NCI-H2171 treated with DMSO at 0.1 percent for 48 hours (cell line): Measurements from ENCODE around the gene LRRFIP1.
A peak's percentile ranks its signal among the peaks of the same experiment; 100 is the strongest.
"Not testable (repeated sequence)": the region's sequence is repeated elsewhere in the genome, so short reads cannot be mapped to it uniquely, and the experiment has no call there.

Experiments used
- DNase-seq: peaks from one replicate; lab custom pipeline; 2025; lab: John Stamatoyannopoulos, UW

LRRFIP1 gene, protein sequence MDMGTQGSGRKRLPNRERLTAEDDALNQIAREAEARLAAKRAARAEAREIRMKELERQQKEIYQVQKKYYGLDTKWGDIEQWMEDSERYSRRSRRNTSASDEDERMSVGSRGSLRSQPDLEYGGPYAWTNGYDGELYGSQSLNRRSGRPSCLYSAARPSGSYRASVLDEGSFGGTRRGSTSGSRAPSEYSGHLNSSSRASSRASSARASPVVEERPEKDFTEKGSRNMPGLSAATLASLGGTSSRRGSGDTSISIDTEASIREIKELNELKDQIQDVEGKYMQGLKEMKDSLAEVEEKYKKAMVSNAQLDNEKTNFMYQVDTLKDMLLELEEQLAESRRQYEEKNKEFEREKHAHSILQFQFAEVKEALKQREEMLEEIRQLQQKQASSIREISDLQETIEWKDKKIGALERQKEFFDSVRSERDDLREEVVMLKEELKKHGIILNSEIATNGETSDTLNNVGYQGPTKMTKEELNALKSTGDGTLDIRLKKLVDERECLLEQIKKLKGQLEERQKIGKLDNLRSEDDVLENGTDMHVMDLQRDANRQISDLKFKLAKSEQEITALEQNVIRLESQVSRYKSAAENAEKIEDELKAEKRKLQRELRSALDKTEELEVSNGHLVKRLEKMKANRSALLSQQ

DNA sequence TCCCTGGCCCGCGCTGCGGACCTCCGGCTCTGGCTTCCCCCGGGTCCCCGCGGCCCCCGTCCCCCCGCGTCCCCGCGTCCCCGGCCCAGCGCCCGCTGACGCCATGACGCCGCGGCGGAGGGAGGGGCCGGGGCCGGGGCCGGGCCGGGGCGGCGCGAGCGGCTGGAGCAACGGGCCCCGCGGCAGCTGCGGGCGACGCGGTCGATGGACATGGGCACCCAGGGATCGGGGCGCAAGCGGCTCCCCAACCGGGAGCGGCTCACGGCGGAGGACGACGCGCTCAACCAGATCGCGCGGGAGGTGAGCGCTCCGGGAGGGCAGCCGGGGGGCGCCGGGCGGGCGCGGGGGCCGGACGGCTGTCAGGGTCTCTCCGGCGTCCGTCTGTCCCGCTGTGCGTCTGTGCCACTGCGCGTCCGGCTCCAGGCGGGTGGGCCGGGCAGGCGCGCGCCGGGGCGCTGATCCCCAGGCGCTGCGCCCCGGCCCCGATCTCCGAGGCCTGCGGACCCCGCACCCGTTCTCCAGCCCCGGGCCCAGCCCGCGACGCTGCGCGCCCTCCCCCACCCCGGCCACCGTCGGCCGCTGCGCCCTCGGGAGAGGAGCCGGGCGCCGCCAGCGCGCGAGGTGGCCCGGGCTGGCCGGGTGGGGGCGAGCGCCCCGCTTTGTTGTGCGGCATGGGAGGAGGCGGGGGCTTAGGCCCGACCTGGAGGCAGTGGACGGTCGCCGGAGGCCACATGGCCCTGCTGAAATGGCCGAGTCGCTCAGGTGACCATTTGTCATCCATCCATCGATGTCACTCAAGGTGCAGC is at the start of gene LRRFIP1:
LRRFIP1 (plus strand) TSS at position 147 of the 806 bp plus-strand sequence; CDS start at position 205, 58 bp downstream.
- no peak for DNase-seq

GRCh38 chr2:237577956-237578870 is 49.2 kb upstream of the LRRFIP1 start:
- DNase-seq, result no peak

DNA sequence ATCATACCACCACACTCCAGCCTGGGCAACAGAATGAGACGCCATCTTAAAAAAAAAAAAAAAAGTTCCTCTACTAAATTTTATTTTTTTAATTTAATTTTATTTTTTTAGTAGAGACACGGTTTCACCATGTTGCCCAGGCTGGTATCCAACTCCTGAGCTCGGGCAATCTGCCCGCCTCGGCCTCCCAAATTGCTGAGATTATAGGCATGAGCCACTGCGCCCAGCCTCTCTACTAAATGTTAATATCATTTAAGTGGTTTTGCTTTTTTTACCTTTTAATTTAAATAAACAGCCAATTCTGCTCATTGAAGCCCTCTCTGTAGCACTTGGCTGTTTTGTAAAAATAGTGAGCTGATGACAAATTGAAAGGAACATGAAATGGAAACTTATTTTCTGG is 46.1 kb upstream of the LRRFIP1 start:
- DNase-seq, result no peak

DNA sequence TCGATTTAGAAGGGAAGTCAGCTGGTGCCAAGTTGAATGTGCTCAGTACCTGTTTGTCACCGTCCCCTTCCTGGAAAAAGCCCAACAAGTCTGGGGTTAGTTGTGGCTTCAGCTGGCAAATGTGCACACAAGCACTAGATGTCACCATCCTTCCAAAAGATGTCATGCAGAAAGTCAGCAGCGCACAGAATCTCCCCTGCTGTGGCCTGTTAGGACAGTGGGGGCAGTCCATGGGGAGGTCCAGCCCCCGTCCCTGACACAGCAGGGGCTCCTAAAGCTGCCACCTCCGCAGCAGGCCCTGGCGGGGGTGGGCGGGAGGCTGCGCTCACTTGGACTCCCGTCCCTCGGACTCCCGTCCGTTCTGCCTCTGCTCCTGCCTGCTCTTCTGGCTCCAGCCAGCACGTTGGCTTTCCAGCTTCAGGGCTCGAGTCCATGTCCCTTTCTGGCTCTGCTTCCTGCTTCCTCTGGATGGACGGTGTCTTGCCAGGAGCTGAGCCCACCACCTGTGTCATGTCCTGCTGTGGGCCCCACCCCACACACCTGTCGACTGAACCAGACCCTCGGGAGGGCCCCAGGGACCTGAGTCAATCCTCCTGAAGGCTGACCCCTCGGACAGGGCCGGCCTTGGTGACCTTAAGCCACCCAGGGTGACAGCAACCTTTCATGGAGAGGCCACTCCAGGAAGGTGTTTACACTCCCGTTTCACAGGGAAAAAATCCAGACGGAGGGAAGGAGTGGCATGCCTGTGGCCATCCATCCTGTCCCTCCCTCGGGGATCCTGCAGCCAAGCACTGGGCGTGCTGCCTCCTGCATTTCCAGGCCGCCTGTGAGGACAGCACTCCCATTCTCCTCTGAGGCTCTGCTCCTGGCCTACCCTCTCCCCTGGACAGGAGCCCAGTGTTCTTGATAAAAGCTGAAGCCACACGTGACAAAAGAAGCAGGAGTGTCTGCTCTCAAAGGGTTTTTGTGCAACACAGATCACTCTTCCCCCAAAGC is 45.3 kb upstream of the LRRFIP1 start:
- peak; percentile 19 for DNase-seq

GRCh38 chr2:237583385-237584295 is 43.7 kb upstream of the LRRFIP1 start:
- DNase-seq, result no peak

DNA sequence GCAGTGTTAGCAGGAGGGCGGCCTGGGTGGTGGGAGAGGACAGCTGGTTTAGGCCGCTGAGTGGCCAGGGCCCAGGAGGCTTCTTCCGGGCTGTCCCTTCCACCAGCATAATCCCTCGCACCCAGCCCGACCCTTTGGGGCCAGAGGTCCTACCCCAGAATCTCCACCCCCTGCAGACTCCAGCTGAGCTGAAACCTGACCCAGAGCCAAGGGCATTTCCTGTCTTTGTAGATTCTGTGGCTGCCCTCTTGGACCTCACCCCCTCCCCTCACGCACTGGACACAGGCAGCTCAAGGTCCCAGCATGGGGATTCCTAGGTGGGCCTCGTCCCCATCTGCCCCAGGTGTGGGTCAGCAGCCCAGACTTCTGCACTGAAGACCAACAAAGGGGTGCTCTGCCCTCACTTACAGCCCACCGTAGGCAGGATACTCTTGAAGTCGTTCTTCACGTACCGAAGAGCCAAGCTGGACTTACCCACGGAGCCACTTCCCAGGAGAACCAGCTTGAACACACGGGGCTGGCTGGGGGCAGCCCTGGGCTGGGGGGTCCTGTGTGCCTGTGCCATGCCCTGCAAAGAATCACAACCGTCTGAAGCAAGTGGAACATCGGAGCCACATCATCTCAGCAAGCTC is 41.7 kb upstream of the LRRFIP1 start:
- DNase-seq, result no peak

DNA sequence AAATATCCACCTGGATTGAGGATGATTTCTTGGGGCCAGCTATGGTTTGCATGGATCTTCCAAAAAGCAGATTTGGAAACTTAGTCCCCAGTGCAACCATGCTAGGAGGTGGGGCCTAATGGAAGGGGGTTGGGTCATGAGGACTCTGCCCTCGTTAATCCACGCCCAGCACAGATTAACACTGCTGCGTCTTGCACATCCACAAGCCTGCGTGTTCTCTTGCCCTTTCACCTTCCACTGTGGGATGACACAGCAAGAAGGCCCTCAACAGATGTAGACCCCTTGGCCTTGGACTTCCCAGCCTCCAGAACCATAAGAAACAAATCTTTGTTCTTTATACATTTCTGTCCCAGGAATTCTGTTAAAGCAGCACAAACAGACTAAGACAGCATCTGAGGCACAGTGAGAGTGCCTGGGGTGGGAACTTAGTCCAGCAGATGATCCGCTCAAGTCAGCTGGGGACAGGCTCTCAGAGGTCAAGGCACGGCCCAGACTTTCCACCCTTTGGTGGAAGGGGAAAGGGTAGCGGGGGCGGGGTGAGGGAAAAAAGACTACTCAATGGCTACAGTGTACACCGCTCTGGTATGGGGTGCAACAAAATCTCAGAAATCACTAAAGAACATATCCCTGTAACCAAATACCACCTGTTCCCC is 39.2 kb upstream of the LRRFIP1 start:
- DNase-seq, result no peak

DNA sequence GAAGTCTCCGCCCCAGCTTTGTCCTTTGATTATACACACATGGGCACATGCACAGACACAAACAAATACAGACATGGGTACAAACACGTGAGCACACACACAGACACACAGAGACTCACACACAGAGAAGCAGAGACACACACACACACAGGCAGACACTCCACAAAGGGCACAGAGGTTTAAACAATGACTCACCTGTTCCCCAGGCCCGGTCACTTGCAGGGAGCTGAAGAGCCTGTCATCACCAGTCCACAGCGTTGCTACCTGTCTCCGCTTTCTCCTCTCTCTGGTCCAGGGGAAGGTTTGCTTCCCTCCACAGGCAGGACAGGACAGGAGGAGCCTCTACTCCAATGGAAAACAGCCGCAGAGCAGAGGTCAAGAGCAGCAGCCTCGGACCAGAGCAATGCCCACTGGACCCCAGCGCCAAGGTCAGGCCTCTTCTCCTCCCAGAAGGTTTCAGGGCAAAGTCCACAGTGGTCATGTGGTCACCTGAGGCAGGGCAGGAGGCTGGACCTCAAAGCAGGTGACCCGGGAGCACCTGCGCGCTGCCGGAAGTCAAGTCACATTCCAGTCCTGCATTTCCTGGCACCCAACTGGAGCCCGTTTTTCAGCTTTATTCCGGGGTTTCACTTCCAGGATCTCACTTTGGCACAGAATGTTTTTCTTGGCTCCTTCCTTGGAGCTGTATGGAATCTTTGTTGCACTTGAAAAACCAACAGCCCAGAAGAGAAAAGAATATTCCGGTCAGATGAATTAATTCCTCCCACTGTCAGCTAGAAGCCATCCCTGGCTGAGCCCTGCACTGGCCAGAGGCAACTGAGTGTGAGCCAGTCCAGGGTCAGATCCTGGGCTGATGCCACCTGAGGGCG is 36.9 kb upstream of the LRRFIP1 start, which contains the start of gene RAB17:
RAB17 (minus strand) TSS at position 463 of the 869 bp plus-strand sequence. CDS start 4,580 bp downstream, outside the sequence.
- no peak for DNase-seq

- no peak for DNase-seq
Observed at GRCh38 chr2:237591141-237591881, 36.1 kb upstream of the LRRFIP1 start.

DNA sequence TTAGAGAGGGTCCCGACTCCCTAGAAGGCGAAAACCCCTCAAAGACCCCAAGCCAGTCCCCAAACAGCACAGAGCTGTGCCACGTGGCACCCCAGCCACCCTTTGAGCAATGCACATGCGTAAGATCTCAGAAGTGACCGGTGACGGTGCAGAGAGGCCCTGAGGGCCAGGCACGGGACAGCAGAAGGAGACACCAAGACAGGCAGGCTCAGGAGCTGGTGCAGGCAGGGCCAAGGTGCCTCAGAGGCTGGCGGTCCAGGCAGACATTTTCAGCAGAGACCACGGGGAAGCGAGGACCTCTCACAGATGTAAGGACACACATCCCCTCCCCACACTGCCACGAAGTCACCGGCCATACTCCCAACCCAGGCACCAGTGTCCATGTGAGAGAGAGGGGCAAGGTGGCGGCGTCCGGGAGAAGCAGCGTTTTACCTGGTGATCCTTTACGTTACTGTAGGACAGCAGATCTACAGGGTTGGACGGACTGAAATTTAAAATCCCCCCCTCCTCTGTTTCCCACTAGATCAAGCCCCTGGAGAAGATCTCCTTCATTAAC is 34.9 kb upstream of the LRRFIP1 start:
- DNase-seq, result no peak

- no peak for DNase-seq
Observed at GRCh38 chr2:237593036-237593435, 34.4 kb upstream of the LRRFIP1 start.

DNA sequence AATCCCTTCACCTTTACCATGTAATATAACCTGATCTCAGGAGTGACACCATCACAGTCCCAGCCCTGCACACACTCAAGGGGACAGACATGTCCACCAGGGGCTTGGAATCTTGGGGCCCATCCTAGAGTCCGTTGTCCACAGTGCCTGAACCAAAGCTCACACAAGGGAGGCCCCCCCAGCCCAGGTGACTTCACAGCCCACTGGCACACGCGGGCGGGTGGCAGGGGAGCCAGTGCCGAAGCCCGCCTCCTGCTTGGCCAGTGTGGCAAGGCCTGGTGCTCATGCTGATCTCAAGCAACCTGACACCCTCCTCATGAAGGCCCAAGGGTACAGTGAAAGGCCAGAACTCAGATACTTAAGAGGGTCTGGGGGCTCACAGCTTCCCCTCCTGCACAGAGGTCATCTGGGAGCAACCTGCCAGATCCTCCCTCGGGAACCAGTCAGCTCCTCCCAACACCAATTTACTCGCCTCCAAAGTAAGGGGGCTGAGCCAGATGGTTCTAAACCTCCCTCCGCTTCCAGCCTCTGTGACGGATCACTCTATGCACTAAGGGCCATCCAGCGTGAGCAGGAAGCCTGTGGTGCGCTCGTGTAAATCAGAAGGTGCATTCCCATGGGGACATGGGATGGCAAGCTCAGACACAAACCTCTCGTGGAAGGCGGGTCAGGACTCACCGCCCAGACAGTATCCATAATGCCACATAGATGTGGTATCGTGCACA is 33.6 kb upstream of the LRRFIP1 start:
- peak; percentile 83 for DNase-seq

DNA sequence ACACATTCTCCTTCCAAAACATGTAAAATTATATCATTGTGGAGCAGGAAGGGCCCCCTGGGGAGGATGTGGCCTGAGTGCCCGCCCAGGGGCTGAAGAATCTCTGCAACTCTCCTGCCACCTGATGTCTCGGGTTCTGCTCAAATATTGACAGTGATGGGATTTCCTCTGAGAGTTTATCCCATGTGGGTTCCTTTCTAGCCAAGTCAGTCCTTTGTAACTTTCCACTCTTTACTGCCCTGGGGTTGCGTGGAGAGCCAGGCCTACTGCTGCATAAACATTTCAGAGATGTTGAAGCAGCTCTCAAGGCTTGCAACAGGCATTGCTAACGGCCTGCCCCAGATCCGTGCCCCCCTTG is 32.9 kb upstream of the LRRFIP1 start:
- DNase-seq, result peak; percentile 17

GRCh38 chr2:237595829-237596519 is 31.4 kb upstream of the LRRFIP1 start:
- DNase-seq, result not testable (repeated sequence)
